K562 (cell line): ENCODE data around the gene HNF4A. TPM values are rescaled to one million over a fixed set of nuclear protein-coding genes. Genes with fewer than 3 reads are reported as not detected.
A peak's percentile ranks its signal among the peaks of the same experiment; 100 is the strongest.

Experiments
- FOXK2 ChIP-seq, 2 experiments: fragments of 450-650 bp; IDR thresholded peaks in 1 of 2; conservative IDR thresholded peaks in 1 of 2; 2 replicates each; pipeline ENCODE4 v1.6.1; 2016; ENCODE audit warnings: low read depth in 2 of 2, mild to moderate bottlenecking in 1 of 2
- ILK ChIP-seq: fragments of 450-650 bp; IDR thresholded peaks from 2 replicates; pipeline ENCODE4 v1.6.1; 2016; ENCODE audit warnings: missing genetic modification characterization, low read depth, mild to moderate bottlenecking, missing compliant biosample characterization, moderate library complexity, borderline replicate concordance
- MAZ ChIP-seq, 2 experiments: fragments of 450-650 bp in 1 of 2; sonication (generic) in 1 of 2; formaldehyde crosslinking; IDR thresholded peaks in 1 of 2; conservative IDR thresholded peaks in 1 of 2; 2 replicates each; pipeline versions ENCODE4 v1.4.0 to v1.5.0; 2020; ENCODE audit warnings: mild to moderate bottlenecking in 1 of 2, missing genetic modification reagents in 1 of 2
- RCOR1 ChIP-seq, 2 experiments: IDR thresholded peaks; 2 replicates each; pipeline ENCODE4 v1.6.1; 2012; ENCODE audit warnings: low read depth in 2 of 2, low read length in 2 of 2, borderline replicate concordance in 1 of 2, improper control_type of control experiment in 1 of 2
- SMC3 ChIP-seq: conservative IDR thresholded peaks from 2 replicates; pipeline ENCODE4 v1.6.1; 2011; ENCODE audit warnings: low read depth, low read length, improper control_type of control experiment; ENCODE audit not compliant: insufficient read depth
- ZNF232 ChIP-seq: sonication (generic); formaldehyde crosslinking; IDR thresholded peaks from 2 replicates; pipeline ENCODE4 v1.8.0; 2022; ENCODE audit warnings: mild to moderate bottlenecking, missing genetic modification reagents
- polyA plus RNA-seq, 8 experiments: library from polyadenylated mRNA; depleted of rRNA in 4 of 8; stranded (reverse) in 5 of 8; unstranded in 3 of 8; fragments of >200 nt; fragmentation: Nextera tagmentation in 2 of 8; fragmentation: Illumina TruSeq in 1 of 8; extraction: Ambion mirVana in 2 of 8; extraction: Trizol in 1 of 8; gene quantifications; 2 replicates each; pipeline versions ENCODE4 v1.2.1 to v1.2.3, GENCODE V29; 2011 to 2014; ENCODE audit warnings: inconsistent platforms in 1 of 8, missing spikeins in 1 of 8
- total RNA-seq, 7 experiments: library from RNA; depleted of rRNA in 6 of 7; stranded (reverse); fragments of >200 nt in 6 of 7; fragmentation: Illumina TruSeq in 2 of 7; extraction: Trizol in 2 of 7; gene quantifications; 2 replicates each; pipeline versions ENCODE4 v1.2.1 to v1.2.3, GENCODE V29; 2011 to 2021; ENCODE audit warnings: low replicate concordance in 1 of 7
- TF ChIP-seq, protein P1 (sequence below): IDR thresholded peaks from 2 replicates; pipeline ENCODE4 v1.6.1; 2012; ENCODE audit warnings: low read depth, low read length, improper control_type of control experiment, borderline replicate concordance
- TF ChIP-seq, protein P2 (sequence below), 3 experiments: IDR thresholded peaks in 2 of 3; conservative IDR thresholded peaks in 1 of 3; 2 replicates each; pipeline ENCODE4 v1.5.1; 2011 to 2012; ENCODE audit warnings: low read length in 3 of 3, mild to moderate bottlenecking in 3 of 3, control low read depth in 2 of 3, improper control_type of control experiment in 1 of 3, inconsistent platforms in 1 of 3, low read depth in 1 of 3, mixed read lengths in 1 of 3, moderate library complexity in 1 of 3; ENCODE audit not compliant: insufficient read depth in 2 of 3

HNF4A gene
- total and polyA plus RNA-seq, 9 of the 15 experiments (the other 6 are each of a cell fraction or from before 2014, with no cell fraction given): 0.03 to 0.27 (median 0.08) TPM; not detected in 5

DNA sequence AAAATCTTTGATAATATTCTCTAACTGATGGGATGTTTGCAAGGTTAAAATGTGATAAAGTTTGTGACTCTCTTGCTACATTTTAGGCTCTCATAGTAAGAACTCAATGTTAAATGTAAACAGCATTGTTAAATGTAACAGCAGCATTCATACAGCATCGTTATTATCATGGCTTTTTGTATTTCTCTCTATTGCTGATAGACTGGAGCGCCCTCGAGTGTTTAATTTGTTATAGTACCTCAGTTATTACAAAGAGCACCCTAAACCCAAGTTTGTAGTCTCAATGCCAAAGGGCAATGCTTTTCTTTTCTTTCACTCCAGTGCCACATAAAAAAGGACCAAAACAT lies 105.3 kb downstream of the HNF4A start (continued):
- TF ChIP-seq, protein P1, sequence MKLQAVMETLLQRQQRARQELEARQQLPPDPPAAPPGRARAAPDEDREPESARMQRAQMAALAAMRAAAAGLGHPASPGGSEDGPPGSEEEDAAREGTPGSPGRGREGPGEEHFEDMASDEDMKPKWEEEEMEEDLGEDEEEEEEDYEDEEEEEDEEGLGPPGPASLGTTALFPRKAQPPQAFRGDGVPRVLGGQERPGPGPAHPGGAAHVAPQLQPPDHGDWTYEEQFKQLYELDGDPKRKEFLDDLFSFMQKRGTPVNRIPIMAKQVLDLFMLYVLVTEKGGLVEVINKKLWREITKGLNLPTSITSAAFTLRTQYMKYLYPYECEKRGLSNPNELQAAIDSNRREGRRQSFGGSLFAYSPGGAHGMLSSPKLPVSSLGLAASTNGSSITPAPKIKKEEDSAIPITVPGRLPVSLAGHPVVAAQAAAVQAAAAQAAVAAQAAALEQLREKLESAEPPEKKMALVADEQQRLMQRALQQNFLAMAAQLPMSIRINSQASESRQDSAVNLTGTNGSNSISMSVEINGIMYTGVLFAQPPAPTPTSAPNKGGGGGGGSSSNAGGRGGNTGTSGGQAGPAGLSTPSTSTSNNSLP: peak; percentile 78; the same call in 1 of the 2 replicates
- TF ChIP-seq MAZ (CRISPR knock-in tag; conservative IDR thresholded peaks at IDR 0.05 in 1 of 2, IDR thresholded peaks at IDR 0.05 in 1 of 2): no peak
- peak in 1 of 2 experiments; percentile 44; a peak in 2 of 4 replicates for TF ChIP-seq FOXK2 (conservative IDR thresholded peaks at IDR 0.05 in 1 of 2, IDR thresholded peaks at IDR 0.05 in 1 of 2; ENCODE audit: low read depth in 2 of 2)
- TF ChIP-seq, protein P2, sequence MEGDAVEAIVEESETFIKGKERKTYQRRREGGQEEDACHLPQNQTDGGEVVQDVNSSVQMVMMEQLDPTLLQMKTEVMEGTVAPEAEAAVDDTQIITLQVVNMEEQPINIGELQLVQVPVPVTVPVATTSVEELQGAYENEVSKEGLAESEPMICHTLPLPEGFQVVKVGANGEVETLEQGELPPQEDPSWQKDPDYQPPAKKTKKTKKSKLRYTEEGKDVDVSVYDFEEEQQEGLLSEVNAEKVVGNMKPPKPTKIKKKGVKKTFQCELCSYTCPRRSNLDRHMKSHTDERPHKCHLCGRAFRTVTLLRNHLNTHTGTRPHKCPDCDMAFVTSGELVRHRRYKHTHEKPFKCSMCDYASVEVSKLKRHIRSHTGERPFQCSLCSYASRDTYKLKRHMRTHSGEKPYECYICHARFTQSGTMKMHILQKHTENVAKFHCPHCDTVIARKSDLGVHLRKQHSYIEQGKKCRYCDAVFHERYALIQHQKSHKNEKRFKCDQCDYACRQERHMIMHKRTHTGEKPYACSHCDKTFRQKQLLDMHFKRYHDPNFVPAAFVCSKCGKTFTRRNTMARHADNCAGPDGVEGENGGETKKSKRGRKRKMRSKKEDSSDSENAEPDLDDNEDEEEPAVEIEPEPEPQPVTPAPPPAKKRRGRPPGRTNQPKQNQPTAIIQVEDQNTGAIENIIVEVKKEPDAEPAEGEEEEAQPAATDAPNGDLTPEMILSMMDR (IDR thresholded peaks at IDR 0.05 in 2 of 3, conservative IDR thresholded peaks at IDR 0.05 in 1 of 3; ENCODE audit: insufficient read depth in 2 of 3, low read depth in 1 of 3, low read length in 3 of 3): peak; percentile 52 to 83 (median 55); a peak in 5 of 6 replicates
- TF ChIP-seq SMC3: peak; percentile 57
- TF ChIP-seq ILK (tag): no peak
- TF ChIP-seq RCOR1 (IDR thresholded peaks at IDR 0.05; ENCODE audit: borderline replicate concordance in 1 of 2, low read depth in 2 of 2, low read length in 2 of 2): no peak
- TF ChIP-seq ZNF232 (CRISPR knock-in tag): peak; percentile 99
